Heart right ventricle (tissue), 16 donors: ENCODE measurements around the gene SLC8A1. TPM values are rescaled to one million over a fixed set of nuclear protein-coding genes. Genes with fewer than 3 reads are reported as not detected.

Experiments
- ATAC-seq, 8 donors: fragments of 200-7000 bp; cut with Tn5 transposase; one replicate each; pipeline ENCODE4 v1.9.1; 2020; ENCODE audit warnings: mild to moderate bottlenecking in 8 of 8, moderate library complexity in 8 of 8, moderate number of reproducible peaks in 1 of 8
- DNase-seq, 2 donors: peaks; one replicate each; pipeline ENCODE4 v3.0.0-alpha.2; 2020
- H3K27ac ChIP-seq, 10 donors: fragments of 200-600 bp; sonication (generic) in 2 of 10; one replicate each; pipeline versions ENCODE4 v1.5.0 to v1.8.0; 2020 to 2022; ENCODE audit warnings: mild to moderate bottlenecking in 3 of 10
- H3K27me3 ChIP-seq, 7 donors: fragments of 200-600 bp; one replicate each; pipeline ENCODE4 v1.8.0; 2021 to 2022; ENCODE audit warnings: mild to moderate bottlenecking in 2 of 7
- H3K36me3 ChIP-seq, 9 donors: fragments of 200-600 bp; sonication (generic) in 1 of 9; one replicate each; pipeline versions ENCODE4 v1.5.0 to v1.8.0; 2020 to 2022; ENCODE audit warnings: mild to moderate bottlenecking in 2 of 9
- H3K4me1 ChIP-seq, 9 donors: fragments of 200-600 bp; sonication (generic) in 1 of 9; one replicate each; pipeline versions ENCODE4 v1.5.0 to v1.8.0; 2020 to 2022; ENCODE audit warnings: mild to moderate bottlenecking in 4 of 9
- H3K4me3 ChIP-seq, 10 donors: fragments of 200-600 bp; sonication (generic) in 2 of 10; one replicate each; pipeline versions ENCODE4 v1.5.0 to v1.8.0; 2020 to 2022; ENCODE audit warnings: mild to moderate bottlenecking in 7 of 10, moderate library complexity in 2 of 10
- H3K9me3 ChIP-seq, 11 donors: fragments of 200-600 bp in 10 of 11; sonication (generic) in 2 of 11; one replicate each; pipeline versions ENCODE4 v1.5.0 to v1.8.0; 2013 to 2022; ENCODE audit warnings: mild to moderate bottlenecking in 2 of 11, control low read depth in 1 of 11, moderate library complexity in 1 of 11
- CTCF ChIP-seq, 9 donors: fragments of 200-600 bp; sonication (generic) in 2 of 9; IDR thresholded peaks; one replicate each; pipeline versions ENCODE4 v1.5.0 to v1.8.0; 2021 to 2022; ENCODE audit warnings: antibody characterized with exemption in 9 of 9, mild to moderate bottlenecking in 5 of 9, moderate library complexity in 1 of 9
- WGBS, 2 donors: extraction: QIAGEN DNeasy Blood & Tissue Kit; methylation state at CpG; one replicate each; pipeline ENCODE4 v1.1.7; 2013; ENCODE audit warnings: inconsistent platforms in 1 of 2; 5-methylcytosine and 5-hydroxymethylcytosine counted together
- intact Hi-C, 10 donors: fragments of 100-400 bp; cut with DNase I; formaldehyde crosslinking; loops; one replicate each; pipeline versions ENCODE4 v1.11.1 to v1.14.2; 2022
- polyA plus RNA-seq, 2 donors: library from polyadenylated mRNA; stranded (reverse); fragments of 200-250 nt; gene quantifications; one replicate each; pipeline ENCODE4 v1.2.3, GENCODE V29; 2013
- total RNA-seq, 10 donors: library from RNA; stranded (reverse); fragmentation: NEBNext Ultra II Directional in 3 of 10; extraction: Animal tissue kit (Norgen Biotek cat#: 25700) in 3 of 10; gene quantifications; one replicate each; pipeline versions ENCODE4 v1.2.1 to v1.2.4, GENCODE V29; 2021 to 2023
- donor health status: Arrhythmogenic right ventricular cardiomyopathy.
- donor health status: ischemic (EF 13 %, LVEDD 7.1; RV severe dilation, severe dysfunction).
- donor health status: healthy with polysubstance abuse.
- donor health status: DM: no; HTN: yes; CAD: no.
- donor health status: DM: no; HTN: no; CAD: no.
- donor health status: ischemic (EF 25% LVEDD 6.9; RV normal size, moderate dysfunction).
- donor health status: ischemic (EF 25% LVEDD 5.7; RV mildly dilated, moderate dysfunction).
- donor health status: healthy.
- donor health status: DM: yes; HTN: yes; CAD: no.
- donor health status: Ischemic cardiomyopathy.
- donor health status: ischemic (EF 35%, LVEDD 5.7; RV mildly dilated, moderate dysfunction).
- donor health status: nonischemic (EF 11% LVEDD 7.7; RV severe dilation, severe dysfunction).
- donor health status: DM: yes; HTN: yes; CAD: no.
- donor health status: PGD.
- donor health status: ischemic (EF 29% LVEDD 5.4; RV normal size, mild dysfunction).
- donor health status: nonischemic (EF 23%, LVEDD 6.1; RV moderate dilation, normal function).

The SLC8A1 gene
- total and polyA plus RNA-seq, 12 donors, result 11.1 to 1,497 (median 1,067) TPM

- no peak overlapping the region for H3K27ac ChIP-seq
- H3K4me1 ChIP-seq, result no peaks in the 10 kb centered on the region
- TF ChIP-seq CTCF (IDR thresholded peaks at IDR 0.05), result no peak
- DNase-seq (no peak), ATAC-seq (peak in 4 of 8 donors; percentile 44 to 67 (median 62))
- no peaks in the 10 kb centered on the region for H3K9me3 ChIP-seq
- H3K27me3 ChIP-seq, result peaks cover 0 to 10% (median 0%) of the 10 kb centered on the region in 7 donors
- intact Hi-C loops, result no loop called here
- no peaks in the 10 kb centered on the region for H3K36me3 ChIP-seq
- no peak overlapping the region for H3K4me3 ChIP-seq
- 42 to 66% methylated on average over 1 of the region's 1 CpG for WGBS, 2 donors
Measured at GRCh38 chr2:40048506-40048905, 403.4 kb downstream of the SLC8A1 start.

GRCh38 chr2:40047406-40047805 is 404.5 kb downstream of the SLC8A1 start:
- TF ChIP-seq CTCF (IDR thresholded peaks at IDR 0.05), result no peak
- no peak overlapping the region for H3K27ac ChIP-seq
- intact Hi-C loops, result no loop called here
- no peaks in the 10 kb centered on the region for H3K36me3 ChIP-seq
- DNase-seq (no peak), ATAC-seq (no peak)
- no peak overlapping the region for H3K4me3 ChIP-seq
- H3K27me3 ChIP-seq, result peaks cover 0 to 10% (median 0%) of the 10 kb centered on the region in 7 donors
- peaks cover 0 to under 1% (median 0%) of the 10 kb centered on the region in 9 donors for H3K4me1 ChIP-seq
- H3K9me3 ChIP-seq, result no peaks in the 10 kb centered on the region
- WGBS, 2 donors, result 86% methylated on average over 3 of the region's 3 CpGs
